Measurements from ENCODE around the gene SESN1. TPM values are rescaled to one million over a fixed set of nuclear protein-coding genes. Genes with fewer than 3 reads are reported as not detected.

Gene SESN1
- polyA plus RNA-seq, 2 donors: 11.1 to 14.8 TPM

DNA sequence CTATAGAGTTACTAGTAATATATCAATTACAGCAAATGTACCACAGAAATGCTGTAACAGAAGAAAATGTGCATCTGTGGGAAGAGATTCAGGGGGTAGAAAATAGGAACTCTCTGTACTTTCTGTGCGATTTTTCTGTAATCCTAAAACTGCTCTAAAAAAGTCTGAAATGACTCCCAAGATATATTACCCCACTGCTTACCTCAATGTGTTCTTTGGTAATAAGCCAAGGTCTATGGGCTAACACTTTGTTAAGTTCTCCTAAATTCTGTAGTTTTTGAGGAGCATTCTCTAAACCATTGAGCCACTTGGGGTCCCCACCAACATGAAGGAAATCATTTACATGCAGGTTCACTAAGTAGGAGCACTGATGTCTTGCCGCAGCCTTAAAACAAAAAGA, 94.4 kb downstream of the SESN1 start:
- H3K4me1 ChIP-seq (ENCODE audit: control insufficient read depth in 2 of 2, insufficient read depth in 2 of 2, low read length in 1 of 2): no peaks in the 10 kb centered on the region
- H3K9me3 ChIP-seq (ENCODE audit: control insufficient read depth in 2 of 2, insufficient read depth in 1 of 2, low read depth in 1 of 2, low read length in 1 of 2): no peaks in the 10 kb centered on the region
- WGBS, 2 donors: 76 to 89% methylated on average over 2 of the region's 2 CpGs
- no peak overlapping the region for H3K27ac ChIP-seq (ENCODE audit: low read depth in 2 of 2, low read length in 1 of 2)
- no peaks in the 10 kb centered on the region for H3K27me3 ChIP-seq (ENCODE audit: control insufficient read depth in 1 of 2, insufficient read depth in 2 of 2, low read length in 2 of 2)
- peaks cover 0 to 2% of the 10 kb centered on the region in 2 donors for H3K36me3 ChIP-seq (ENCODE audit: control insufficient read depth in 2 of 2, insufficient read depth in 2 of 2, low read length in 1 of 2)
- no peak overlapping the region for H3K4me3 ChIP-seq (ENCODE audit: low read depth in 1 of 2, low read length in 2 of 2)

DNA sequence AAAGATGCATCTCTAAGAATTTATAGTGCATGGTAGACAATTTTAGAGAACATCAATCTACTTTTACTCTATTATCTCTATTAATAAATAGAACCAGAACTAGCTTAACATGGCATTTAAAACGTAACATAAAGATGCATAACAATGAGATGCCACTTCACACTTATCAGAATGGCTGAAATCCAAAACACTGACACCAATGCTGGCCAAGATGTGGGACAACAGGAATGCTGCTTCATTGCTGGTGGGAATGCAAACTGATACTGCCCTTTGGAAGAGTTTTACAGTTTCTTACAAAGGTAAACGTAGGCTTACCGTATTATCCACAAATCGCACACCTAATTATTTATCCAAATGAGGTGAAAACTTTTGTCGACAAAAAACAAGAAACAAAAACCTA, 95.2 kb downstream of the SESN1 start:
- Histone ChIP-seq H3K4me3 (ENCODE audit: low read depth in 1 of 2, low read length in 2 of 2) (no peak overlapping the region), H3K27ac (ENCODE audit: low read depth in 2 of 2, low read length in 1 of 2) (no peak overlapping the region), H3K27me3 (ENCODE audit: control insufficient read depth in 1 of 2, insufficient read depth in 2 of 2, low read length in 2 of 2) (no peaks in the 10 kb centered on the region), H3K4me1 (ENCODE audit: control insufficient read depth in 2 of 2, insufficient read depth in 2 of 2, low read length in 1 of 2) (no peaks in the 10 kb centered on the region), H3K36me3 (ENCODE audit: control insufficient read depth in 2 of 2, insufficient read depth in 2 of 2, low read length in 1 of 2) (peaks cover 0 to 2% of the 10 kb centered on the region in 2 donors), H3K9me3 (ENCODE audit: control insufficient read depth in 2 of 2, insufficient read depth in 1 of 2, low read depth in 1 of 2, low read length in 1 of 2) (no peaks in the 10 kb centered on the region)
- WGBS, 2 donors: 85 to 91% methylated on average over 5 of the region's 5 CpGs

DNA sequence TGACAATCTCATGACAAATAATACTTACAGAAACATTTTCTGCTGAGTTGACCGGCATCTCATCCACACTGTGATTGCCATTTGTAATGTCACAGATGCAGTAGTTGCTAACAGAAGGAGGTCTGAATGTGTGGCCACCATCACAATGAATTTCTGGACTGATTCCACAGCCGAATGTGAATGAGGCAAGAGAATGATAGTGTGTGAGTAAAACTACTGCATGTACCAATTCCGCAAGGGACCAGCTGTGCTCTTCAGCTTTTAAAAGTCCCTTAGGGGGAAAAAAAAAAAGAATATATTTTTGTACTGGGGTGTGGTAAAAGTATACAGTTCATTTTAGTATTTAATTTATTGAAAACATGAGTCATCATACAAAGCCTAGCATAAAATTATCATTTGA, 96.2 kb downstream of the SESN1 start:
- Histone ChIP-seq H3K27me3 (ENCODE audit: control insufficient read depth in 1 of 2, insufficient read depth in 2 of 2, low read length in 2 of 2) (no peaks in the 10 kb centered on the region), H3K4me1 (ENCODE audit: control insufficient read depth in 2 of 2, insufficient read depth in 2 of 2, low read length in 1 of 2) (no peaks in the 10 kb centered on the region), H3K4me3 (ENCODE audit: low read depth in 1 of 2, low read length in 2 of 2) (no peak overlapping the region), H3K9me3 (ENCODE audit: control insufficient read depth in 2 of 2, insufficient read depth in 1 of 2, low read depth in 1 of 2, low read length in 1 of 2) (no peaks in the 10 kb centered on the region), H3K27ac (ENCODE audit: low read depth in 2 of 2, low read length in 1 of 2) (no peak overlapping the region), H3K36me3 (ENCODE audit: control insufficient read depth in 2 of 2, insufficient read depth in 2 of 2, low read length in 1 of 2) (peaks cover 2 to 3% of the 10 kb centered on the region in 2 donors)
- WGBS, 2 donors: 88 to 95% methylated on average over 3 of the region's 3 CpGs

DNA sequence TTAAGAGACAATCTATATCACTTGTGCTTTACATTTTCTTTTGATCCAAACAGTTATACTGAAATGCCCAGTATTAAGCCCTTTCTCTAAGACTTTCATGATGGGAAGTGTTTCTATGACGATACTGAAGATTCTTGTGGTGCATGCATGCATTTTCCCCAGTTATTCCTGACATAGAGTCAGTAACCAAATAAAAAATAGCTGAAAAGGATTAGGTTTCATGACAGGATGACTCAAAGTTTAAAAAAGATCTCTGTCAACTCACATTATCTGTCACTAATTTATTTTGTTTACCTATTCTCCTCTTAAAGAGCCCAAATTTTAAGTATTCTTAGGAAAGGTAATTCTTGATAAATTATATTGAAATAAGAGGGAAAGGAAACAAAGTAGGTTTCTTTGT, 98.4 kb downstream of the SESN1 start:
- Histone ChIP-seq H3K4me3 (ENCODE audit: low read depth in 1 of 2, low read length in 2 of 2) (no peak overlapping the region), H3K27ac (ENCODE audit: low read depth in 2 of 2, low read length in 1 of 2) (no peak overlapping the region), H3K4me1 (ENCODE audit: control insufficient read depth in 2 of 2, insufficient read depth in 2 of 2, low read length in 1 of 2) (no peaks in the 10 kb centered on the region), H3K9me3 (ENCODE audit: control insufficient read depth in 2 of 2, insufficient read depth in 1 of 2, low read depth in 1 of 2, low read length in 1 of 2) (no peaks in the 10 kb centered on the region), H3K36me3 (ENCODE audit: control insufficient read depth in 2 of 2, insufficient read depth in 2 of 2, low read length in 1 of 2) (peaks cover 2 to 3% of the 10 kb centered on the region in 2 donors), H3K27me3 (ENCODE audit: control insufficient read depth in 1 of 2, insufficient read depth in 2 of 2, low read length in 2 of 2) (no peaks in the 10 kb centered on the region)
- WGBS, 2 donors: 97 to 98% methylated on average over 1 of the region's 1 CpG

DNA sequence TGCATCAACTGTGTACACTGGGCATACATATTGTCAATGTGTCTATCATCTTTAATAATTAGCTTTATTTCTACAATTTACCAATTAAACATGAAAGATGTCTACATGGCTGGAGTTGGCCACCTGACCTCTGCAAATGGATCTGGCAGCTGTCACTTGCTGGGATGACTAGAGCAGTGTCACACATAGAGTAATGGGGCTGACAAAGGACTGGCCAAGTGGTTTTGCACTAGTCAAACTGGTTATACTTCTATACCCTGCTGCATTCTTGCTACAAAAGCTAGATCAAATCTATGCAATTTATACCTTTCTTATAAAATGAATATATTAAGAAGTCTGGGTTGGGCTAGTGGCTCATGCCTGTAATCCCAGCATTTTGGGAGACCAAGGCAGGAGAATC, 99.3 kb downstream of the SESN1 start:
- Histone ChIP-seq H3K4me3 (ENCODE audit: low read depth in 1 of 2, low read length in 2 of 2) (no peak overlapping the region), H3K27ac (ENCODE audit: low read depth in 2 of 2, low read length in 1 of 2) (peak overlapping the region in 1 of 2 donors; percentile 31), H3K36me3 (ENCODE audit: control insufficient read depth in 2 of 2, insufficient read depth in 2 of 2, low read length in 1 of 2) (peaks cover 2 to 9% of the 10 kb centered on the region in 2 donors), H3K4me1 (ENCODE audit: control insufficient read depth in 2 of 2, insufficient read depth in 2 of 2, low read length in 1 of 2) (no peaks in the 10 kb centered on the region), H3K27me3 (ENCODE audit: control insufficient read depth in 1 of 2, insufficient read depth in 2 of 2, low read length in 2 of 2) (no peaks in the 10 kb centered on the region), H3K9me3 (ENCODE audit: control insufficient read depth in 2 of 2, insufficient read depth in 1 of 2, low read depth in 1 of 2, low read length in 1 of 2) (no peaks in the 10 kb centered on the region)

DNA sequence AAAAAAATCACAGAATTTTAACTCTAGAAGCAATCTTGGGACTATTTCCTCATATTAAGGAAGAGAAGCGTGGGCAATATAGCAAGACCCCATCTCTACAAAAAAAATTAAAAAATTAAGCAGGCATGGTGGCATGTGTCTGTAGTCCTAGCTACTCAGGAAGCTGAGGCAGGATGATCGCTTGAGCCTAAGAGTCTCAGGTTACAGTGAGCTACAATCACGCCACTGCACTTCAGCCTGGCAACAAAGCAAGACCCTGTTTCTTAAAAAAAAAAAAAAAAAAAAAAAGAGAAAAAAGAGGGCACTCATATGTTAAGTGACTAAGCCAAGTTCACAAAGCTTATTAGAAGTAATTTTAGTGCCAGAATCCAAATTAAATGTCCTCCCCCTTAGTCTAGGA, 100.8 kb downstream of the SESN1 start:
- H3K4me1 ChIP-seq (ENCODE audit: control insufficient read depth in 2 of 2, insufficient read depth in 2 of 2, low read length in 1 of 2): no peaks in the 10 kb centered on the region
- peaks cover 5 to 16% of the 10 kb centered on the region in 2 donors for H3K36me3 ChIP-seq (ENCODE audit: control insufficient read depth in 2 of 2, insufficient read depth in 2 of 2, low read length in 1 of 2)
- 89 to 94% methylated on average over 3 of the region's 3 CpGs for WGBS, 2 donors
- no peaks in the 10 kb centered on the region for H3K27me3 ChIP-seq (ENCODE audit: control insufficient read depth in 1 of 2, insufficient read depth in 2 of 2, low read length in 2 of 2)
- no peaks in the 10 kb centered on the region for H3K9me3 ChIP-seq (ENCODE audit: control insufficient read depth in 2 of 2, insufficient read depth in 1 of 2, low read depth in 1 of 2, low read length in 1 of 2)
- H3K27ac ChIP-seq (ENCODE audit: low read depth in 2 of 2, low read length in 1 of 2): no peak overlapping the region
- H3K4me3 ChIP-seq (ENCODE audit: low read depth in 1 of 2, low read length in 2 of 2): no peak overlapping the region

DNA sequence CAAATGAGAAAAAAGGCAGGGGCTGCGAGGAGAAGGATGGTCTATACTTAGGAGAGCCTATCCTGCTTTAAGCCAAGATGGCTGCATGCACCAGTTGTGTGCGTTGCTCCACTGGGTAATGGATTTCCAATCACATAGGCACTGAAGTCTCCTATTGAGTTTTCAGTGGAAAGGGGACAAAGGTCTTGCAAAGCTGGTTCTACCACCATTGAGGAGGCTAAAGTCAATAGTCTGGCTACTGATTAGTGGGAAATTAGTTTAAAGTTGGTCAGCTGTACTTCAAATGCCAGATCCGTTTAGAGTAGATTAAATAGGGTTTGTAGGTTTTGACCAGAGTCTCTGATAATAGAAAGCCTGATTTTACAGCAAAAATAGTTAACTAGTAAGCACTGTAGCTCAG, 104.9 kb downstream of the SESN1 start:
- H3K4me1 ChIP-seq (ENCODE audit: control insufficient read depth in 2 of 2, insufficient read depth in 2 of 2, low read length in 1 of 2): no peaks in the 10 kb centered on the region
- WGBS, 2 donors: 72 to 90% methylated on average over 3 of the region's 3 CpGs
- H3K4me3 ChIP-seq (ENCODE audit: low read depth in 1 of 2, low read length in 2 of 2): no peak overlapping the region
- H3K27me3 ChIP-seq (ENCODE audit: control insufficient read depth in 1 of 2, insufficient read depth in 2 of 2, low read length in 2 of 2): no peaks in the 10 kb centered on the region
- H3K9me3 ChIP-seq (ENCODE audit: control insufficient read depth in 2 of 2, insufficient read depth in 1 of 2, low read depth in 1 of 2, low read length in 1 of 2): no peaks in the 10 kb centered on the region
- H3K36me3 ChIP-seq (ENCODE audit: control insufficient read depth in 2 of 2, insufficient read depth in 2 of 2, low read length in 1 of 2): peaks cover 2 to 18% of the 10 kb centered on the region in 2 donors
- no peak overlapping the region for H3K27ac ChIP-seq (ENCODE audit: low read depth in 2 of 2, low read length in 1 of 2)

DNA sequence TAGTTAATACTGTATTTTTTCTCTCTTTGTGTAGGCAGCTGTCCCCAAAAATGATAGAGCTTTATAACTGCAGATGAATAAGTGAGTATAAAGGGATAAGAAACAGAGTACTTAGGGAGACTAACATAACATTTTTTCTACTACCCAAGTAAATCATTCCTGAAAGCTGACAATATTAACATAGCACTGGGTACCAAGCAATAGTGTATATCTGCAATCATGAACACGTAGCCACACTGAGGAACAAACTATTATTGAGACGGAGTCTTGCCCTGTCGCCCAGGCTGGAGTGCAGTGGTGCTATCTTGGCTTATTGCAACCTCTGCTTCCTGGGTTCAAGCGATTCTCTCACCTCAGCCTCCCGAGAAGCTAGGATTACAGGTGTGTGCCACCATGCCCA, 105.9 kb downstream of the SESN1 start:
- H3K27ac ChIP-seq (ENCODE audit: low read depth in 2 of 2, low read length in 1 of 2): no peak overlapping the region
- 96 to 97% methylated on average over 5 of the region's 5 CpGs for WGBS, 2 donors
- H3K27me3 ChIP-seq (ENCODE audit: control insufficient read depth in 1 of 2, insufficient read depth in 2 of 2, low read length in 2 of 2): no peaks in the 10 kb centered on the region
- H3K36me3 ChIP-seq (ENCODE audit: control insufficient read depth in 2 of 2, insufficient read depth in 2 of 2, low read length in 1 of 2): peaks cover 2 to 17% of the 10 kb centered on the region in 2 donors
- no peaks in the 10 kb centered on the region for H3K4me1 ChIP-seq (ENCODE audit: control insufficient read depth in 2 of 2, insufficient read depth in 2 of 2, low read length in 1 of 2)
- H3K4me3 ChIP-seq (ENCODE audit: low read depth in 1 of 2, low read length in 2 of 2): no peak overlapping the region
- H3K9me3 ChIP-seq (ENCODE audit: control insufficient read depth in 2 of 2, insufficient read depth in 1 of 2, low read depth in 1 of 2, low read length in 1 of 2): no peaks in the 10 kb centered on the region

DNA sequence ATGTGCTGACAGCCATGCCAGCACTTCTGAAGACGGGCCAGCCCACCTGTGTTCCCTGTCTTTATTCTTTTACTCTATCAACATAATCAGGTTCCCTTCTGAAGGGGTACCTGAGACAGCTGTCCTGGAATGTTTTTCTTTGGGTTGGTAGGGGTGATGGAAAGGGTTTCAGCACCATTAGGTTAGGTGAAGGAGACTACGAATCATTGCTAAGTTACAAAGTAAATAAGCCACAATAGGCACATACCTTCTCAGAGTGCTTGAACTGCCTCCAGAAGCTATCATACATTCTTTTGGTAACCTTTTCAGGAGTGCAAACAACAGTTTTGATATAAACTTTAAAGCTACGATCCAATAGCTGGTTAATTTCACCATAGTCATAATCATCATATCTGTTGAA, 106.3 kb downstream of the SESN1 start:
- Histone ChIP-seq H3K27me3 (ENCODE audit: control insufficient read depth in 1 of 2, insufficient read depth in 2 of 2, low read length in 2 of 2) (no peaks in the 10 kb centered on the region), H3K27ac (ENCODE audit: low read depth in 2 of 2, low read length in 1 of 2) (no peak overlapping the region), H3K4me1 (ENCODE audit: control insufficient read depth in 2 of 2, insufficient read depth in 2 of 2, low read length in 1 of 2) (no peaks in the 10 kb centered on the region), H3K36me3 (ENCODE audit: control insufficient read depth in 2 of 2, insufficient read depth in 2 of 2, low read length in 1 of 2) (peaks cover 2 to 15% of the 10 kb centered on the region in 2 donors), H3K4me3 (ENCODE audit: low read depth in 1 of 2, low read length in 2 of 2) (no peak overlapping the region), H3K9me3 (ENCODE audit: control insufficient read depth in 2 of 2, insufficient read depth in 1 of 2, low read depth in 1 of 2, low read length in 1 of 2) (no peaks in the 10 kb centered on the region)
- WGBS, 2 donors: 82 to 87% methylated on average over 3 of the region's 3 CpGs

DNA sequence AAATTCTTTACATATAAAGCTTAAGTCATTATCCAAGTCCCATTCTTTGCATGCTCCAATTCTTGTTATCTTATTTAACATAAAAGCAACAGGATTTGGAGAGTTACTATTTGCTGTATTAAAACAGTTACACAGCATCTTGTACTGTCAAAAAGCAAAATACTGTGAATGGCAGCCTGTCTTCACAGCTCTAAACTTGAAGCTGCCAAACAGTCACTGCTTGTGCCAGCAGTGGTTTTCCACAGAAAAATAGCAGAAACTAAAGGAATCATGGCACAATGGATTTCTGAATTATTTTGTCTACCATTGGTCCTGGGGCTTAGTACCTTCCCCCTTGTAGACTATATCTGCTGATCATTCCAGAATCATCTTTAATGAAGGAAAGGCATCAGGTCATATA, 107.5 kb downstream of the SESN1 start:
- Histone ChIP-seq H3K27me3 (ENCODE audit: control insufficient read depth in 1 of 2, insufficient read depth in 2 of 2, low read length in 2 of 2) (no peaks in the 10 kb centered on the region), H3K27ac (ENCODE audit: low read depth in 2 of 2, low read length in 1 of 2) (no peak overlapping the region), H3K9me3 (ENCODE audit: control insufficient read depth in 2 of 2, insufficient read depth in 1 of 2, low read depth in 1 of 2, low read length in 1 of 2) (no peaks in the 10 kb centered on the region), H3K36me3 (ENCODE audit: control insufficient read depth in 2 of 2, insufficient read depth in 2 of 2, low read length in 1 of 2) (peaks cover 2 to 15% of the 10 kb centered on the region in 2 donors), H3K4me3 (ENCODE audit: low read depth in 1 of 2, low read length in 2 of 2) (no peak overlapping the region), H3K4me1 (ENCODE audit: control insufficient read depth in 2 of 2, insufficient read depth in 2 of 2, low read length in 1 of 2) (no peaks in the 10 kb centered on the region)
